Activated naive CD8-positive, alpha-beta T cell treated with anti-CD3 and anti-CD28 coated beads, Interleukin-2, amount 10 ng/mL, durations not matched to agents 7 days and 5 days (primary cell): ENCODE measurements around the gene GYG1. TPM values are rescaled to one million over a fixed set of nuclear protein-coding genes. Genes with fewer than 3 reads are reported as not detected.

Experiments used
- ATAC-seq: fragments of 150-1000 bp; cut with Tn5 transposase; one replicate; pipeline ENCODE4 v1.10.0; 2021; ENCODE audit warnings: low read depth, moderate library complexity
- POLR2A ChIA-PET: fragments of 350-600 bp; sonication (Branson Sonifier 250); formaldehyde crosslinking; loops from one replicate; lab custom pipeline; 2021; ENCODE audit warnings: antibody characterized with exemption; lab: Charles Lee
- DNase-seq: peaks from one replicate; pipeline ENCODE4 v3.0.0; 2021
- H3K27ac Mint-ChIP-seq: one replicate; pipeline ENCODE4 v1.8.0; 2022; ENCODE audit warnings: mild to moderate bottlenecking, mixed read lengths
- H3K27me3 Mint-ChIP-seq: one replicate; pipeline ENCODE4 v1.8.0; 2022; ENCODE audit warnings: mild to moderate bottlenecking, moderate library complexity, mixed read lengths
- H3K36me3 Mint-ChIP-seq: one replicate; pipeline ENCODE4 v1.8.0; 2021; ENCODE audit warnings: mild to moderate bottlenecking, mixed read lengths
- H3K4me1 Mint-ChIP-seq: one replicate; pipeline ENCODE4 v1.8.0; 2021; ENCODE audit warnings: mixed read lengths
- H3K4me3 Mint-ChIP-seq: one replicate; pipeline ENCODE4 v1.8.0; 2022; ENCODE audit warnings: mild to moderate bottlenecking, moderate library complexity, mixed read lengths
- H3K9me3 Mint-ChIP-seq: one replicate; pipeline ENCODE4 v1.8.0; 2021; ENCODE audit warnings: mixed read lengths
- total RNA-seq, 2 experiments: library from RNA; stranded (reverse); gene quantifications; one replicate each; pipeline ENCODE4 v1.2.3, GENCODE V29; 2021

GYG1 gene
- total RNA-seq, 2 experiments from 2014 or later: 48.6 to 49.3 TPM

GRCh38 chr3:149038322-149038721, 47.0 kb downstream of the GYG1 start:
- H3K4me1 Mint-ChIP-seq: peaks cover 12% of the 10 kb centered on the region
- peaks cover 28% of the 10 kb centered on the region for H3K36me3 Mint-ChIP-seq
- H3K27me3 Mint-ChIP-seq: no peaks in the 10 kb centered on the region
- H3K27ac Mint-ChIP-seq: no peak overlapping the region
- DNase-seq (no peak), ATAC-seq (no peak)
- H3K9me3 Mint-ChIP-seq: no peaks in the 10 kb centered on the region
- POLR2A ChIA-PET: no interaction called here
- H3K4me3 Mint-ChIP-seq: no peak overlapping the region

GRCh38 chr3:149042789-149043386, 51.5 kb downstream of the GYG1 start:
- DNase-seq (no peak), ATAC-seq (peak; percentile 83)
- POLR2A ChIA-PET: interaction anchor here (0.5 to 2.2 kb wide), 5 partner anchors 34 to 52 kb away, joined by 3 to 13 read pairs (median 9); partner anchors contain the start of gene GYG1
- H3K4me3 Mint-ChIP-seq: peak overlapping the region; percentile 78
- no peaks in the 10 kb centered on the region for H3K27me3 Mint-ChIP-seq
- H3K27ac Mint-ChIP-seq: peak overlapping the region; percentile 88
- peaks cover 41% of the 10 kb centered on the region for H3K36me3 Mint-ChIP-seq
- H3K4me1 Mint-ChIP-seq: peaks cover 18% of the 10 kb centered on the region
- no peaks in the 10 kb centered on the region for H3K9me3 Mint-ChIP-seq

GRCh38 chr3:149044339-149045083, 53.2 kb downstream of the GYG1 start:
- Mint-ChIP-seq H3K4me1 (peaks cover 19% of the 10 kb centered on the region), H3K27me3 (no peaks in the 10 kb centered on the region), H3K27ac (no peak overlapping the region), H3K4me3 (no peak overlapping the region), H3K9me3 (no peaks in the 10 kb centered on the region), H3K36me3 (peaks cover 43% of the 10 kb centered on the region)
- DNase-seq (no peak), ATAC-seq (no peak)
- POLR2A ChIA-PET: interaction anchor here (2.2 kb wide), 1 partner anchor 53 kb away, joined by 13 read pairs; the partner anchor contains the start of gene GYG1

DNA sequence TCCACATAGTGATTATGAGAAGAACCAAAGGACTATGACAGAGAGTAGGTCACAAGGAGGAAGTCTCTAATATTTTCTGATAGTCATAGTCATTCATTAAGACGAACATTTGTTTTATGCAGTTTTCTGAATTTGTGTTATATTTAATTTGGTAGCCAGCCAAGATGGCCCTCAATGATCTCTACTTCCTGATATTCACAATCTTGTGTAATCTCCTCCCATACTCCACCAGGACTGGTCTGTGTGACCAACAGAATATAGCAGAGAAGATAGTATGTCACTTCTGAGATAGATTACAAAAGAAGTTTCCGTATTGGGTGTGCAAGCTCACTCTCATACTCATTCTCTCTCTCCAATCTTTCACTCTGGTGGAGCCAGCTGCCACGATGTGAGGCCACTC, 64.2 kb downstream of the GYG1 start:
- H3K36me3 Mint-ChIP-seq: peaks cover 74% of the 10 kb centered on the region
- POLR2A ChIA-PET: no interaction called here

GRCh38 chr3:149058198-149058597, 66.9 kb downstream of the GYG1 start:
- peaks cover 58% of the 10 kb centered on the region for H3K36me3 Mint-ChIP-seq
- H3K27me3 Mint-ChIP-seq: no peaks in the 10 kb centered on the region
- H3K4me3 Mint-ChIP-seq: no peak overlapping the region
- H3K27ac Mint-ChIP-seq: no peak overlapping the region
- H3K4me1 Mint-ChIP-seq: no peaks in the 10 kb centered on the region
- POLR2A ChIA-PET: no interaction called here
- ATAC-seq (no peak), DNase-seq (no peak)
- H3K9me3 Mint-ChIP-seq: peaks cover 3% of the 10 kb centered on the region

More for the DNA sequence above, 64.2 kb downstream of the GYG1 start:
- no peak for ATAC-seq
- H3K4me3 Mint-ChIP-seq: no peak overlapping the region
- no peaks in the 10 kb centered on the region for H3K27me3 Mint-ChIP-seq
- no peak overlapping the region for H3K27ac Mint-ChIP-seq
- no peak for DNase-seq
- H3K4me1 Mint-ChIP-seq: no peaks in the 10 kb centered on the region
- peaks cover 4% of the 10 kb centered on the region for H3K9me3 Mint-ChIP-seq

- Mint-ChIP-seq H3K9me3 (peaks cover 1% of the 10 kb centered on the region), H3K36me3 (peaks cover 54% of the 10 kb centered on the region)
- POLR2A ChIA-PET: no interaction called here
These were observed 67.3 kb downstream of the GYG1 start for GRCh38 chr3:149058602-149059001.

DNA sequence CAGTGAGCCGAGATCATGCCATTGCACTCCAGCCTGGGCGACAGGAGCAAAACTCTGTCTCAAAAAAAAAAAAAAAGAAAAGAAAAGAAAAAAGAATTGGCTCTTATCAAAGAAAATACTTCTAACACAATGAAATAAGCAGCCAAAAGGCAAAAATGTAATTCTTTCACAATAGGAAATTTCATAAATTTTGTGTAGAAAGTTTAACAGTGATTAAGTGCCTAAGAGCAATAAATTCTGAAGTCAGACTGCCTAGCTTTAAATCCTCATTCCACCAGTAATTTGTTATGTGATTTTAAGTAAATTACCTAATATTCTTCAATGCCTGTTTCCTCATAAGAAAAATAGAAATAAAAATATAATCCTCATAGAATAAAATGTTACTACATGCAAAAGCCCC, 70.4 kb downstream of the GYG1 start:
- H3K4me3 Mint-ChIP-seq: no peak overlapping the region
- peaks cover 5% of the 10 kb centered on the region for H3K4me1 Mint-ChIP-seq
- DNase-seq (no peak), ATAC-seq (no peak)
- H3K36me3 Mint-ChIP-seq: peaks cover 41% of the 10 kb centered on the region
- H3K27ac Mint-ChIP-seq: no peak overlapping the region
- H3K27me3 Mint-ChIP-seq: no peaks in the 10 kb centered on the region
- POLR2A ChIA-PET: no interaction called here
- no peaks in the 10 kb centered on the region for H3K9me3 Mint-ChIP-seq

More at GRCh38 chr3:149058602-149059001, 67.3 kb downstream of the GYG1 start:
- ATAC-seq (no peak), DNase-seq (no peak)
- H3K4me1 Mint-ChIP-seq: no peaks in the 10 kb centered on the region
- no peak overlapping the region for H3K27ac Mint-ChIP-seq
- no peaks in the 10 kb centered on the region for H3K27me3 Mint-ChIP-seq
- H3K4me3 Mint-ChIP-seq: no peak overlapping the region

DNA sequence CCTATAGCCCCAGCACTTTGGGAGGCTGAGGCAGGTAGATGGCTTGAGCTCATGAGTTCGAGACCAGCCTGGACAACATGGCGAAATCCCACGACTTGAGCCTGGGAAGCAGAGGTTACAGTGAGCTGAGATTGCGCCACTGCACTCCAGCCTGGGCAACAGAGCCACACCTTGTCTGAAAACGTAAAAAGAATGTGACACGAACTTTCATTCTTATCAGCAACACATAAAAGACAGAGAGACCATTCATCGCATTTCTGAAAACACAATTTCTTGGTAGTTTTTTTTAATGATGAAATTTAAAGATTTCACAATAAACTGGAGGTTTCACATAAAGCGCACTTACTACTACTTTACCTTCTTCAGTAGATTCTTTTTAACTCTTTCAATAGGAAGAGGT, 76.5 kb downstream of the GYG1 start:
- no peak overlapping the region for H3K27ac Mint-ChIP-seq
- H3K27me3 Mint-ChIP-seq: no peaks in the 10 kb centered on the region
- peaks cover 5% of the 10 kb centered on the region for H3K4me1 Mint-ChIP-seq
- POLR2A ChIA-PET: no interaction called here
- no peaks in the 10 kb centered on the region for H3K9me3 Mint-ChIP-seq
- H3K4me3 Mint-ChIP-seq: no peak overlapping the region
- DNase-seq: no peak
- ATAC-seq: no peak
- H3K36me3 Mint-ChIP-seq: peaks cover 20% of the 10 kb centered on the region

Other genes with a start within 250 kb of the GYG1 start
- not detected for gene CPB1, start 163.7 kb upstream of the GYG1 start, total RNA-seq
- gene CPA3, start 126.2 kb upstream of the GYG1 start, total RNA-seq: not detected
- gene HLTF, start 95.0 kb downstream of the GYG1 start, total RNA-seq: 10 to 100 TPM; 30.3 to 34.3 TPM
- gene HPS3, start 138.1 kb downstream of the GYG1 start, total RNA-seq: 10 to 100 TPM; 35.8 to 37.4 TPM
- not detected for gene CP, start 230.3 kb downstream of the GYG1 start, total RNA-seq